GM23338 (cell line): ENCODE results near the gene SYNDIG1.

ENCODE experiments used
- CREB1 ChIP-seq: fragments of 250-450 bp; sonication (Bioruptor Pico); IDR thresholded peaks from 2 replicates; pipeline ENCODE4 v1.5.0; 2020; ENCODE audit warnings: low read depth, mild to moderate bottlenecking, moderate library complexity
- EZH2 ChIP-seq: fragments of 200-600 bp; sonication (generic); IDR thresholded peaks from one replicate; pipeline ENCODE4 v1.8.0; 2017; ENCODE audit warnings: antibody characterized with exemption, mild to moderate bottlenecking, low read depth; ENCODE audit not compliant: unreplicated experiment
- EZH2phosphoT487 ChIP-seq: fragments of 200-600 bp; sonication (generic); IDR thresholded peaks from one replicate; pipeline ENCODE4 v1.8.1; 2018; ENCODE audit warnings: antibody characterized with exemption; ENCODE audit not compliant: unreplicated experiment
- JUNB ChIP-seq: IDR thresholded peaks from one replicate; pipeline ENCODE4 v1.6.1; 2016; ENCODE audit warnings: antibody characterized with exemption; ENCODE audit not compliant: unreplicated experiment
- STAT1 ChIP-seq: IDR thresholded peaks from one replicate; pipeline ENCODE4 v1.6.1; 2016; ENCODE audit warnings: antibody characterized with exemption; ENCODE audit not compliant: unreplicated experiment
- TF ChIP-seq, protein P1 (sequence below), 2 experiments: fragments of 200-600 bp in 1 of 2; sonication (generic) in 1 of 2; conservative IDR thresholded peaks; 2 replicates each; pipeline versions ENCODE4 v1.5.1 to v1.6.1; 2016 to 2017; ENCODE audit warnings: antibody characterized with exemption in 2 of 2, low read depth in 2 of 2, mild to moderate bottlenecking in 2 of 2, moderate library complexity in 1 of 2
- TF ChIP-seq, protein P2 (sequence below): IDR thresholded peaks from one replicate; pipeline ENCODE4 v1.6.1; 2018; ENCODE audit warnings: antibody characterized with exemption; ENCODE audit not compliant: unreplicated experiment
- TF ChIP-seq, protein P3 (sequence below): IDR thresholded peaks from 2 replicates; pipeline ENCODE4 v1.6.1; 2016; ENCODE audit warnings: antibody characterized with exemption

DNA sequence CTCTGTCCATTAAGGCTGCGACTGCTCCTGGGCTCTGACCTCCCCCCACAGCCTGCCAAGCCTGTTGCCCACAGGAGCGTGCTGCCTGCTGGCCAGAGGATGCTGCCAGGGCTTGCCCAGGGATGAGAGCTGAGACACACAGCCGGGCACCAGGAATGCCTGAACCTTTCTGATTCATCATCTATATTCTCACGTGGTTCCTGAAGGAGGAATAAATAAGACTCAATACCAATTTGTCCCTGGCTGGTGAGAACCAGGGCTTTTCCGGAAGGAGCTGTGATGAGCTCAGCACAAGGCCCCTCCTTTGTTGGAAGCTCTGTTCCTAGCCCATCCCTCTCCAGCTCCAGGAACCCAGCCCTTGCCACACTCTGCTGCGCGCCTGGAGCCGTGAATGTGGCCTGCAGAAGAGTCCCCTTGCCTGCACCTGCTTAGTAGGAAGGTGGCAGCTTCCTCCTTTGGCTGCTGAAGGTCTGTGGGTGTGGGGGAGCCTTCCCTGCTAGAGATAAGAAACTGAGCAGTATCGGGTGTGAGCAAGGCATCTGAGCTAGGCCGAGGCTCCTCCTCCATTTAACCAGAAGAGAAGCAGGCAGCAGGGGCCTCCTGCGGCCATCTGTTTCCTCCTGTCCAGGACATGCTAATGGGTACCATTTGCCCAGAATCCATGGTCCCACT lies 37.9 kb downstream of the SYNDIG1 start:
- TF ChIP-seq JUNB (no peak), EZH2 (no peak), CREB1 (CRISPR knock-in tag) (no peak), EZH2phosphoT487 (no peak), STAT1 (no peak)
- TF ChIP-seq, protein P1, sequence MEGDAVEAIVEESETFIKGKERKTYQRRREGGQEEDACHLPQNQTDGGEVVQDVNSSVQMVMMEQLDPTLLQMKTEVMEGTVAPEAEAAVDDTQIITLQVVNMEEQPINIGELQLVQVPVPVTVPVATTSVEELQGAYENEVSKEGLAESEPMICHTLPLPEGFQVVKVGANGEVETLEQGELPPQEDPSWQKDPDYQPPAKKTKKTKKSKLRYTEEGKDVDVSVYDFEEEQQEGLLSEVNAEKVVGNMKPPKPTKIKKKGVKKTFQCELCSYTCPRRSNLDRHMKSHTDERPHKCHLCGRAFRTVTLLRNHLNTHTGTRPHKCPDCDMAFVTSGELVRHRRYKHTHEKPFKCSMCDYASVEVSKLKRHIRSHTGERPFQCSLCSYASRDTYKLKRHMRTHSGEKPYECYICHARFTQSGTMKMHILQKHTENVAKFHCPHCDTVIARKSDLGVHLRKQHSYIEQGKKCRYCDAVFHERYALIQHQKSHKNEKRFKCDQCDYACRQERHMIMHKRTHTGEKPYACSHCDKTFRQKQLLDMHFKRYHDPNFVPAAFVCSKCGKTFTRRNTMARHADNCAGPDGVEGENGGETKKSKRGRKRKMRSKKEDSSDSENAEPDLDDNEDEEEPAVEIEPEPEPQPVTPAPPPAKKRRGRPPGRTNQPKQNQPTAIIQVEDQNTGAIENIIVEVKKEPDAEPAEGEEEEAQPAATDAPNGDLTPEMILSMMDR (conservative IDR thresholded peaks at IDR 0.05; ENCODE audit: low read depth in 2 of 2), result no peak
- TF ChIP-seq, protein P2, sequence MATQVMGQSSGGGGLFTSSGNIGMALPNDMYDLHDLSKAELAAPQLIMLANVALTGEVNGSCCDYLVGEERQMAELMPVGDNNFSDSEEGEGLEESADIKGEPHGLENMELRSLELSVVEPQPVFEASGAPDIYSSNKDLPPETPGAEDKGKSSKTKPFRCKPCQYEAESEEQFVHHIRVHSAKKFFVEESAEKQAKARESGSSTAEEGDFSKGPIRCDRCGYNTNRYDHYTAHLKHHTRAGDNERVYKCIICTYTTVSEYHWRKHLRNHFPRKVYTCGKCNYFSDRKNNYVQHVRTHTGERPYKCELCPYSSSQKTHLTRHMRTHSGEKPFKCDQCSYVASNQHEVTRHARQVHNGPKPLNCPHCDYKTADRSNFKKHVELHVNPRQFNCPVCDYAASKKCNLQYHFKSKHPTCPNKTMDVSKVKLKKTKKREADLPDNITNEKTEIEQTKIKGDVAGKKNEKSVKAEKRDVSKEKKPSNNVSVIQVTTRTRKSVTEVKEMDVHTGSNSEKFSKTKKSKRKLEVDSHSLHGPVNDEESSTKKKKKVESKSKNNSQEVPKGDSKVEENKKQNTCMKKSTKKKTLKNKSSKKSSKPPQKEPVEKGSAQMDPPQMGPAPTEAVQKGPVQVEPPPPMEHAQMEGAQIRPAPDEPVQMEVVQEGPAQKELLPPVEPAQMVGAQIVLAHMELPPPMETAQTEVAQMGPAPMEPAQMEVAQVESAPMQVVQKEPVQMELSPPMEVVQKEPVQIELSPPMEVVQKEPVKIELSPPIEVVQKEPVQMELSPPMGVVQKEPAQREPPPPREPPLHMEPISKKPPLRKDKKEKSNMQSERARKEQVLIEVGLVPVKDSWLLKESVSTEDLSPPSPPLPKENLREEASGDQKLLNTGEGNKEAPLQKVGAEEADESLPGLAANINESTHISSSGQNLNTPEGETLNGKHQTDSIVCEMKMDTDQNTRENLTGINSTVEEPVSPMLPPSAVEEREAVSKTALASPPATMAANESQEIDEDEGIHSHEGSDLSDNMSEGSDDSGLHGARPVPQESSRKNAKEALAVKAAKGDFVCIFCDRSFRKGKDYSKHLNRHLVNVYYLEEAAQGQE, result no peak
- TF ChIP-seq, protein P3, sequence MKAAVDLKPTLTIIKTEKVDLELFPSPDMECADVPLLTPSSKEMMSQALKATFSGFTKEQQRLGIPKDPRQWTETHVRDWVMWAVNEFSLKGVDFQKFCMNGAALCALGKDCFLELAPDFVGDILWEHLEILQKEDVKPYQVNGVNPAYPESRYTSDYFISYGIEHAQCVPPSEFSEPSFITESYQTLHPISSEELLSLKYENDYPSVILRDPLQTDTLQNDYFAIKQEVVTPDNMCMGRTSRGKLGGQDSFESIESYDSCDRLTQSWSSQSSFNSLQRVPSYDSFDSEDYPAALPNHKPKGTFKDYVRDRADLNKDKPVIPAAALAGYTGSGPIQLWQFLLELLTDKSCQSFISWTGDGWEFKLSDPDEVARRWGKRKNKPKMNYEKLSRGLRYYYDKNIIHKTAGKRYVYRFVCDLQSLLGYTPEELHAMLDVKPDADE, result no peak
